Smooth muscle cell (in vitro differentiated cells): ENCODE data around the gene FAM184A. TPM values are rescaled to one million over a fixed set of nuclear protein-coding genes. Genes with fewer than 3 reads are reported as not detected.

Experiments
- DNase-seq: peaks from one replicate; lab custom pipeline; 2025; ENCODE audit not compliant: unreplicated experiment; lab: John Stamatoyannopoulos, UW
- H2AFZ ChIP-seq: fragments of 200-600 bp; sonication (generic); 2 replicates; pipeline ENCODE4 v1.6.0; 2016; ENCODE audit warnings: antibody characterized with exemption, low read depth, mild to moderate bottlenecking
- H3F3A ChIP-seq: fragments of 200-600 bp; sonication (generic); 2 replicates; pipeline ENCODE4 v1.6.0; 2017; ENCODE audit warnings: antibody characterized with exemption, low read depth
- H3K27ac ChIP-seq: fragments of 200-600 bp; sonication (generic); 2 replicates; pipeline ENCODE4 v1.5.1; 2016; ENCODE audit warnings: low read depth, mild to moderate bottlenecking
- H3K27me3 ChIP-seq: fragments of 200-600 bp; sonication (generic); 2 replicates; pipeline ENCODE4 v1.6.1; 2016; ENCODE audit warnings: low read depth, mild to moderate bottlenecking
- H3K36me3 ChIP-seq: fragments of 200-600 bp; sonication (generic); 2 replicates; pipeline ENCODE4 v1.5.1; 2016; ENCODE audit warnings: low read depth
- H3K4me1 ChIP-seq: fragments of 200-600 bp; sonication (generic); 2 replicates; pipeline ENCODE4 v1.5.1; 2016; ENCODE audit warnings: low read depth
- H3K4me2 ChIP-seq: fragments of 200-600 bp; sonication (generic); 2 replicates; pipeline ENCODE4 v1.6.0; 2016; ENCODE audit warnings: mild to moderate bottlenecking
- H3K4me3 ChIP-seq: fragments of 200-600 bp; sonication (generic); 2 replicates; pipeline ENCODE4 v1.5.1; 2016; ENCODE audit warnings: mild to moderate bottlenecking
- H3K79me2 ChIP-seq: fragments of 200-600 bp; sonication (generic); 2 replicates; pipeline ENCODE4 v1.6.0; 2016; ENCODE audit warnings: low read depth, mild to moderate bottlenecking
- H3K9ac ChIP-seq: fragments of 200-600 bp; sonication (generic); 2 replicates; pipeline ENCODE4 v1.6.0; 2016; ENCODE audit warnings: low read depth
- H3K9me3 ChIP-seq: fragments of 200-600 bp; sonication (generic); replicated peaks from 2 replicates; pipeline ENCODE4 v1.5.1; 2016; ENCODE audit warnings: low read depth
- H4K20me1 ChIP-seq: fragments of 200-600 bp; sonication (generic); 2 replicates; pipeline ENCODE4 v1.6.0; 2016; ENCODE audit warnings: low read depth
- WGBS: methylation state at CpG from one replicate; pipeline ENCODE4 v1.1.7; 2016; ENCODE audit warnings: low lambda C conversion rate; 5-methylcytosine and 5-hydroxymethylcytosine counted together
- polyA plus RNA-seq: library from polyadenylated mRNA; unstranded; fragments of >200 nt; fragmentation: Nextera tagmentation; extraction: Ambion mirVana; gene quantifications from 2 replicates; pipeline ENCODE4 v1.2.1, GENCODE V29; 2016
- total RNA-seq: library from RNA; depleted of rRNA; stranded (reverse); fragments of >200 nt; gene quantifications from 2 replicates; pipeline ENCODE4 v1.2.3, GENCODE V29; 2014
- TF ChIP-seq, protein P1 (sequence below): fragments of 200-600 bp; sonication (generic); IDR thresholded peaks from 2 replicates; pipeline ENCODE4 v1.5.1; 2017; ENCODE audit warnings: borderline replicate concordance, mild to moderate bottlenecking, antibody characterized with exemption; ENCODE audit not compliant: insufficient read depth, poor library complexity, severe bottlenecking

Gene FAM184A
- total and polyA plus RNA-seq, 2 experiments from 2014 or later, result 0.23 to 0.31 TPM

DNA sequence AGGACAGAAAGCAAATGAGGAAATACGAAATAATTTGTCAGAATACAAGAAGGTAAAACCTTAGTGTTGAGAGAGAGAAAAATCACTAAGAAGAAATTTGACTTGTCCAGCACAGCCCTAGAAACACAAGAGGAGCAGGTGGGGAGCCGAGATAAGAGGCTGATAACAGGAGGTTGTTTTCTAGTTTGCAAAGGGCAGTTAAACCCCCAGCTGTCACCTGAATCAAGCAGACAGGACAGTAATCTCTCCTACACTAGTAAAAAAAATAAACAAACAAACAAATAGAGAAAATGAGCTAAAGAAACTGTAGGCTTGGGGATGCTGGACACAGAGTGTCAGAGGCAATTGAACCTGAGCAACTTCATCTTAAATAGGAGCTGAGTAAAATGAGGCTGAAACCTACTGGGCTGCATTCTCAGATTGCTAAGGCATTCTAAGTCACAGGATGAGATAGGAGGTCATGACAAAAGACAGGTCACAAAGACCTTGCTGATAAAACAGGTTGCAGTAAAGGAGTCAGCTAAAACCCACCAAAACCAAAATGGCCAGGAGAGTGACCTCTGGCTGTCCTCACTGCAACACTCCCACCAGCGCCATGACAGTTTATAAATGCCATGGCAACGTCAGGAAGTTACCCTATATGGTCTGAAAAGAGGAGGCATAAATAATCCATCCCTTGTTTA is 40.4 kb downstream of the FAM184A start:
- no peak overlapping the region for H3K9ac ChIP-seq
- no peaks in the 10 kb centered on the region for H4K20me1 ChIP-seq
- TF ChIP-seq, protein P1, sequence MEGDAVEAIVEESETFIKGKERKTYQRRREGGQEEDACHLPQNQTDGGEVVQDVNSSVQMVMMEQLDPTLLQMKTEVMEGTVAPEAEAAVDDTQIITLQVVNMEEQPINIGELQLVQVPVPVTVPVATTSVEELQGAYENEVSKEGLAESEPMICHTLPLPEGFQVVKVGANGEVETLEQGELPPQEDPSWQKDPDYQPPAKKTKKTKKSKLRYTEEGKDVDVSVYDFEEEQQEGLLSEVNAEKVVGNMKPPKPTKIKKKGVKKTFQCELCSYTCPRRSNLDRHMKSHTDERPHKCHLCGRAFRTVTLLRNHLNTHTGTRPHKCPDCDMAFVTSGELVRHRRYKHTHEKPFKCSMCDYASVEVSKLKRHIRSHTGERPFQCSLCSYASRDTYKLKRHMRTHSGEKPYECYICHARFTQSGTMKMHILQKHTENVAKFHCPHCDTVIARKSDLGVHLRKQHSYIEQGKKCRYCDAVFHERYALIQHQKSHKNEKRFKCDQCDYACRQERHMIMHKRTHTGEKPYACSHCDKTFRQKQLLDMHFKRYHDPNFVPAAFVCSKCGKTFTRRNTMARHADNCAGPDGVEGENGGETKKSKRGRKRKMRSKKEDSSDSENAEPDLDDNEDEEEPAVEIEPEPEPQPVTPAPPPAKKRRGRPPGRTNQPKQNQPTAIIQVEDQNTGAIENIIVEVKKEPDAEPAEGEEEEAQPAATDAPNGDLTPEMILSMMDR, result no peak
- 78% methylated on average over 4 of the region's 4 CpGs for WGBS
- H3F3A ChIP-seq, result no peaks in the 10 kb centered on the region
- H2AFZ ChIP-seq, result no peak overlapping the region
- no peak overlapping the region for H3K4me3 ChIP-seq
- H3K4me2 ChIP-seq, result no peak overlapping the region
- no peaks in the 10 kb centered on the region for H3K79me2 ChIP-seq
- no peaks in the 10 kb centered on the region for H3K27me3 ChIP-seq
- peaks cover 9% of the 10 kb centered on the region for H3K4me1 ChIP-seq
- DNase-seq, result no peak
- H3K9me3 ChIP-seq, result no peaks in the 10 kb centered on the region
- H3K36me3 ChIP-seq, result no peaks in the 10 kb centered on the region
- no peak overlapping the region for H3K27ac ChIP-seq

DNA sequence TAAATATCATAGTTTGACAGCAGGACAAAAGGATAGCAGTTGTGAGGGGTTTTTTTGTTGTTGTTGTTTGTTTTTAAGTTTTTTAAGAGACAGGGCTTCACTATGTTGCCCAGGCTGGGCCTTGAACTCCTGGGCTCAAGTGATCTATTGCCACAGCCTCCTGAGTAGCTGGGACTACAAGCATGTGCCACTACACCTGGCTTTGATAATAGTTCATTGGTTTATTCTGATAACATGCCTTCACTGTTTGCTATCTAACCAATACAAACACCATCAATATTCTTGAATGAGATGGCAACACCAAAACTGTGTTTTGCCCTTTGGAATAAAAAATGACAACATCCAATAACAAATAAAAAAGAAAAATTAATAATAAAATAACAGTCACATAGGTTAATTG is 41.2 kb downstream of the FAM184A start:
- H3K27ac ChIP-seq, result no peak overlapping the region
- no peaks in the 10 kb centered on the region for H4K20me1 ChIP-seq
- no peak overlapping the region for H3K9ac ChIP-seq
- H3F3A ChIP-seq, result no peaks in the 10 kb centered on the region
- H3K4me1 ChIP-seq, result peaks cover 9% of the 10 kb centered on the region
- H3K9me3 ChIP-seq, result no peaks in the 10 kb centered on the region
- no peaks in the 10 kb centered on the region for H3K27me3 ChIP-seq
- H2AFZ ChIP-seq, result no peak overlapping the region
- no peaks in the 10 kb centered on the region for H3K79me2 ChIP-seq
- H3K4me3 ChIP-seq, result no peak overlapping the region
- H3K36me3 ChIP-seq, result no peaks in the 10 kb centered on the region
- DNase-seq, result no peak
- H3K4me2 ChIP-seq, result no peak overlapping the region
- TF ChIP-seq, protein P1, result no peak

DNA sequence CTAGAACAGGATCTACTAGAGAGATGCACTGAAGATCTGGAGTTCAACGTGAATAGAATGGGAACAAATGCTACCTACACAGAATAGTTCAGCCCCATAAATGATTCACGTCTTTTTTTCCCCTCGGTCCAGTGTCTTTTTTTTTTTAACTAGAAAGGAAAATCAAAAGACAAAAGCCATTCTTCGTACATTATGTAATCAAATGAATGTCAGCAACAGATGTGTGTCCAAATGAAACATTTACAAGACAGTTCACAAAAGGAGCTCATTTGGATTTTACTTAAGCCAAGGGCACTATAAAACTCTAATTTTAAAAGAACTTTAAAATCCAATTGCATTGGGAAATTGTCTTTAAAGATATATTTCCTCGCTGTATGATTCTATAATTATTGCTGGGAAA is 42.4 kb downstream of the FAM184A start:
- Histone ChIP-seq H3K4me3 (no peak overlapping the region), H3K27ac (no peak overlapping the region), H3K9me3 (no peaks in the 10 kb centered on the region), H3K36me3 (no peaks in the 10 kb centered on the region), H3F3A (no peaks in the 10 kb centered on the region), H3K4me1 (peaks cover 9% of the 10 kb centered on the region), H3K79me2 (no peaks in the 10 kb centered on the region), H3K9ac (no peak overlapping the region), H3K27me3 (no peaks in the 10 kb centered on the region), H2AFZ (no peak overlapping the region), H4K20me1 (no peaks in the 10 kb centered on the region), H3K4me2 (no peak overlapping the region)
- TF ChIP-seq, protein P1, result no peak
- DNase-seq, result no peak
- WGBS, result 56% methylated on average over 5 of the region's 5 CpGs

DNA sequence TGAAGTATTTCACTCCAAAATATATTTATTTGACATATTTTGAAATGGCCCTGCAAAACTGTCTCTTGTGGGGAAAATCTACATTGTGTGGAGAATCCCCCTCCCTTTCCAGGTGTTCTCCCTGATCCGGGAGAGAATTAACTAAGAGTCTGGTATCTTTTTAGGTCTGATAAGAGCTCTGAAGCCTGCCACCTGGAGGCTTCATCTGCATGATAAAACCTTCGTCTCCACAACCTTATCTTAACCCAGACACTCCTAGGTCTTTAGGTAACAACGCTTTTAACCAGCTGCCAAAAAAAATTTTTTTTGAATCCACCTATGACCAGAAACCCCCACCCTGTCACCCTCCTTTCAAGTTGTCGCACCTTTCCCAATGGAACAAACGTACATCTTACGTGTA is 43.0 kb downstream of the FAM184A start:
- Histone ChIP-seq H3K4me1 (peaks cover 9% of the 10 kb centered on the region), H3K27me3 (no peaks in the 10 kb centered on the region), H3F3A (no peaks in the 10 kb centered on the region), H2AFZ (no peak overlapping the region), H3K79me2 (no peaks in the 10 kb centered on the region), H3K9me3 (no peaks in the 10 kb centered on the region), H3K9ac (no peak overlapping the region), H3K27ac (no peak overlapping the region), H3K36me3 (no peaks in the 10 kb centered on the region), H4K20me1 (no peaks in the 10 kb centered on the region), H3K4me3 (no peak overlapping the region), H3K4me2 (no peak overlapping the region)
- DNase-seq, result no peak
- TF ChIP-seq, protein P1, result no peak
- WGBS, result 42% methylated on average over 6 of the region's 6 CpGs
